ENCODE results near the gene PRR22.

- no peak for TF ChIP-seq CTCF (IDR thresholded peaks at IDR 0.05)
- TF ChIP-seq POLR2AphosphoS5 (IDR thresholded peaks at IDR 0.05), result no peak
- TF ChIP-seq POLR2A (IDR thresholded peaks at IDR 0.05; ENCODE audit: low read depth), result no peak
- no peak for TF ChIP-seq EP300 (IDR thresholded peaks at IDR 0.05)
Measured at GRCh38 chr19:5778402-5778801, 6.1 kb downstream of the PRR22 start.

Measured in esophagus muscularis mucosa (tissue), 4 donors.